ENCODE results near the gene CMAS. TPM values are rescaled to one million over a fixed set of nuclear protein-coding genes. Genes with fewer than 3 reads are reported as not detected.
A peak's percentile ranks its signal among the peaks of the same experiment; 100 is the strongest.

Gene CMAS
- polyA plus RNA-seq, 1 of the 3 experiments (the other 2 are of a cell fraction): 16.0 TPM

- WGBS (ENCODE audit: low lambda C conversion rate): 82% methylated on average over 2 of the region's 2 CpGs
- TF ChIP-seq RFX5 (IDR thresholded peaks at IDR 0.05; ENCODE audit: low read length) (no peak), MXI1 (IDR thresholded peaks at IDR 0.05; ENCODE audit: low read depth, low read length) (no peak), RCOR1 (IDR thresholded peaks at IDR 0.05; ENCODE audit: low read length) (no peak), TCF12 (IDR thresholded peaks at IDR 0.05) (no peak), CTCF (IDR thresholded peaks at IDR 0.05) (no peak), RXRA (IDR thresholded peaks at IDR 0.05; ENCODE audit: borderline replicate concordance, low read depth) (no peak)
- peak overlapping the region; percentile 75 for H3K4me2 ChIP-seq
Measured at GRCh38 chr12:22047494-22047893, 1.5 kb downstream of the CMAS start.

GRCh38 chr12:22048351-22049041 is 2.5 kb downstream of the CMAS start:
- no peak for TF ChIP-seq YY1 (IDR thresholded peaks at IDR 0.05; ENCODE audit: low read depth)
- no peak for TF ChIP-seq TCF12 (IDR thresholded peaks at IDR 0.05)
- no peak for TF ChIP-seq GATA2 (CRISPR knock-in tag; IDR thresholded peaks at IDR 0.05)
- no peak for TF ChIP-seq TEAD4 (IDR thresholded peaks at IDR 0.05; ENCODE audit: borderline replicate concordance, insufficient read depth)
- TF ChIP-seq PBX3 (IDR thresholded peaks at IDR 0.05): no peak
- TF ChIP-seq FOXJ3 (CRISPR knock-in tag; IDR thresholded peaks at IDR 0.05): no peak
- TF ChIP-seq SMC3 (IDR thresholded peaks at IDR 0.05; ENCODE audit: low read depth, low read length): no peak
- TF ChIP-seq POLR2AphosphoS5 (IDR thresholded peaks at IDR 0.05; ENCODE audit: low read depth, low read length): no peak
- no peak for TF ChIP-seq NRF1 (IDR thresholded peaks at IDR 0.05; ENCODE audit: low read depth, low read length)
- Histone ChIP-seq H3K79me2 (ENCODE audit: insufficient read depth) (peaks cover 33% of the 10 kb centered on the region; the same call in 1 of the 2 replicates), H4K20me1 (ENCODE audit: insufficient read depth) (no peaks in the 10 kb centered on the region; the same call in 1 of the 2 replicates), H3K4me1 (ENCODE audit: control insufficient read depth in 1 of 2, insufficient read depth in 2 of 2, low read depth in 1 of 2, low read length in 1 of 2) (peaks cover 4 to 6% of the 10 kb centered on the region in 2 experiments; a peak in 2 of 4 replicates), H3F3A (replicated peaks; ENCODE audit: insufficient read depth) (no peaks in the 10 kb centered on the region), H2AFZ (ENCODE audit: low read depth) (no peak overlapping the region), H3K4me3 (ENCODE audit: low read depth in 2 of 2, low read length in 1 of 2) (no peak overlapping the region), H3K27ac (ENCODE audit: low read depth in 2 of 2, low read length in 1 of 2) (no peak overlapping the region), H3K4me2 (no peak overlapping the region), H3K9me3 (no peaks in the 10 kb centered on the region), H3K36me3 (replicated peaks in 1 of 2; ENCODE audit: control insufficient read depth in 1 of 2, insufficient read depth in 2 of 2, low read length in 1 of 2) (peaks cover 0 to 8% of the 10 kb centered on the region in 2 experiments), H3K27me3 (ENCODE audit: insufficient read depth) (no peaks in the 10 kb centered on the region), H3K9me2 (no peaks in the 10 kb centered on the region), H3K9ac (no peak overlapping the region)
- no peak for DNase-seq
- WGBS (ENCODE audit: low lambda C conversion rate): 91% methylated on average over 4 of the region's 4 CpGs
- POLR2A ChIA-PET: no interaction called here
- CTCF ChIA-PET: no interaction called here

More at GRCh38 chr12:22047494-22047893, 1.5 kb downstream of the CMAS start:
- Histone ChIP-seq H3K4me1 (ENCODE audit: control insufficient read depth in 1 of 2, insufficient read depth in 2 of 2, low read depth in 1 of 2, low read length in 1 of 2) (peaks cover 4 to 6% of the 10 kb centered on the region in 2 experiments; a peak in 2 of 4 replicates), H3K4me3 (ENCODE audit: low read depth in 2 of 2, low read length in 1 of 2) (peak overlapping the region; percentile 80 to 95; a peak in 3 of 4 replicates), H3K36me3 (replicated peaks in 1 of 2; ENCODE audit: control insufficient read depth in 1 of 2, insufficient read depth in 2 of 2, low read length in 1 of 2) (peaks cover 0 to 8% of the 10 kb centered on the region in 2 experiments), H3K9me3 (no peaks in the 10 kb centered on the region), H2AFZ (ENCODE audit: low read depth) (no peak overlapping the region), H3K9me2 (no peaks in the 10 kb centered on the region), H3K27me3 (ENCODE audit: insufficient read depth) (no peaks in the 10 kb centered on the region), H3K79me2 (ENCODE audit: insufficient read depth) (peaks cover 33% of the 10 kb centered on the region; the same call in 1 of the 2 replicates), H4K20me1 (ENCODE audit: insufficient read depth) (no peaks in the 10 kb centered on the region; the same call in 1 of the 2 replicates), H3F3A (replicated peaks; ENCODE audit: insufficient read depth) (no peaks in the 10 kb centered on the region), H3K9ac (no peak overlapping the region), H3K27ac (ENCODE audit: low read depth in 2 of 2, low read length in 1 of 2) (no peak overlapping the region; a peak in 1 of 4 replicates)
- no peak for DNase-seq
- ChIA-PET CTCF (no interaction called here), POLR2A (interaction anchor here (1.0 to 1.2 kb wide), 3 partner anchors 8 to 497 kb away, joined by 3 to 5 read pairs (median 3); partner anchors contain the start of gene C2CD5)

Data from SK-N-SH (cell line).